ENCODE data around the gene DSTYK.

DNA sequence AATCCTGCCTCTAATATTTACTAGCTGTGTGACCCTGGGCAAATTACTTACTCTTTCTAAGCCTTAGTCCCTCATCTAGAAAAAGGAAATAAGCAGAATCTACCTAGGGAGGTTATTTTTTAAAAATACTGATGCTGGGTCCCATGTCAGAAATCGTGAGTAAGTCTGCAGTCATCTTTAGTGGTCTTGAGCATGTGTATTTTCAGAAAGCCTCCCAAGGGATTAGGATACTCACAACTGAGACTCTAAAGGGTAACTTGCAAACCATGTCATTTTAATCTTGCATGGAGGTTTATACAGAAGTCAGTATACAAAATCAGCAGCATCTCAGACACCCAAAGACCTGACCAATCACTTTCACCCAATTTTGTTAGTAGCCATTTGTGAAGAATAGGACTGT lies 43.2 kb downstream of the DSTYK start:
- TF ChIP-seq POLR2A (IDR thresholded peaks at IDR 0.05) = no peak
- TF ChIP-seq, protein P1, sequence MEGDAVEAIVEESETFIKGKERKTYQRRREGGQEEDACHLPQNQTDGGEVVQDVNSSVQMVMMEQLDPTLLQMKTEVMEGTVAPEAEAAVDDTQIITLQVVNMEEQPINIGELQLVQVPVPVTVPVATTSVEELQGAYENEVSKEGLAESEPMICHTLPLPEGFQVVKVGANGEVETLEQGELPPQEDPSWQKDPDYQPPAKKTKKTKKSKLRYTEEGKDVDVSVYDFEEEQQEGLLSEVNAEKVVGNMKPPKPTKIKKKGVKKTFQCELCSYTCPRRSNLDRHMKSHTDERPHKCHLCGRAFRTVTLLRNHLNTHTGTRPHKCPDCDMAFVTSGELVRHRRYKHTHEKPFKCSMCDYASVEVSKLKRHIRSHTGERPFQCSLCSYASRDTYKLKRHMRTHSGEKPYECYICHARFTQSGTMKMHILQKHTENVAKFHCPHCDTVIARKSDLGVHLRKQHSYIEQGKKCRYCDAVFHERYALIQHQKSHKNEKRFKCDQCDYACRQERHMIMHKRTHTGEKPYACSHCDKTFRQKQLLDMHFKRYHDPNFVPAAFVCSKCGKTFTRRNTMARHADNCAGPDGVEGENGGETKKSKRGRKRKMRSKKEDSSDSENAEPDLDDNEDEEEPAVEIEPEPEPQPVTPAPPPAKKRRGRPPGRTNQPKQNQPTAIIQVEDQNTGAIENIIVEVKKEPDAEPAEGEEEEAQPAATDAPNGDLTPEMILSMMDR (IDR thresholded peaks at IDR 0.05) = no peak
